ENCODE results near the gene ARHGEF7. TPM values are rescaled to one million over a fixed set of nuclear protein-coding genes. Genes with fewer than 3 reads are reported as not detected.

Gene ARHGEF7
- total RNA-seq, 3 donors from 2014 or later (not counting 1 experiment from before 2014, with no cell fraction given), result 99.9 to 135 (median 105) TPM

GRCh38 chr13:111259058-111259457, 143.9 kb downstream of the ARHGEF7 start:
- H3K4me1 Mint-ChIP-seq, result peaks cover 29 to 45% of the 10 kb centered on the region in 2 donors
- peaks cover 9% of the 10 kb centered on the region for H3K9me3 ChIP-seq (ENCODE audit: control insufficient read depth, insufficient read depth, low read length)
- WGBS (ENCODE audit: insufficient coverage), result 97% methylated on average over 6 of the region's 6 CpGs
- peaks cover 14% of the 10 kb centered on the region for H3K36me3 ChIP-seq (ENCODE audit: control insufficient read depth, insufficient read depth, low read length)
- intact Hi-C loops (cut with micrococcal nuclease), result no loop called here
- H3K4me1 ChIP-seq (ENCODE audit: control insufficient read depth, insufficient read depth, low read length), result no peaks in the 10 kb centered on the region
- DNase-seq, result no peak
- H3K27ac Mint-ChIP-seq, result no peak overlapping the region
- H3K27me3 Mint-ChIP-seq (ENCODE audit: low read depth in 2 of 2), result no peaks in the 10 kb centered on the region
- H3K27me3 ChIP-seq (ENCODE audit: control insufficient read depth, insufficient read depth, low read length), result no peaks in the 10 kb centered on the region
- no peak overlapping the region for H3K4me3 Mint-ChIP-seq
- H3K4me3 ChIP-seq (ENCODE audit: low read length), result no peak overlapping the region
- ATAC-seq, result no peak
- TF ChIP-seq CTCF (IDR thresholded peaks at IDR 0.05), result no peak
- no peak overlapping the region for H3K27ac ChIP-seq (ENCODE audit: low read length)
- peaks cover 22% of the 10 kb centered on the region for H3K36me3 Mint-ChIP-seq
- peaks cover 4 to 7% of the 10 kb centered on the region in 2 donors for H3K9me3 Mint-ChIP-seq

- H3K27ac Mint-ChIP-seq, result no peak overlapping the region
- H3K27me3 ChIP-seq (ENCODE audit: control insufficient read depth, insufficient read depth, low read length), result no peaks in the 10 kb centered on the region
- no peak overlapping the region for H3K27ac ChIP-seq (ENCODE audit: low read length)
- DNase-seq (no peak), ATAC-seq (no peak)
- H3K4me3 ChIP-seq (ENCODE audit: low read length), result no peak overlapping the region
- intact Hi-C loops (cut with micrococcal nuclease), result no loop called here
- peaks cover 5% of the 10 kb centered on the region for H3K4me1 ChIP-seq (ENCODE audit: control insufficient read depth, insufficient read depth, low read length)
- peaks cover 4 to 7% of the 10 kb centered on the region in 2 donors for H3K9me3 Mint-ChIP-seq
- peaks cover 14% of the 10 kb centered on the region for H3K36me3 ChIP-seq (ENCODE audit: control insufficient read depth, insufficient read depth, low read length)
- H3K9me3 ChIP-seq (ENCODE audit: control insufficient read depth, insufficient read depth, low read length), result peaks cover 9% of the 10 kb centered on the region
- TF ChIP-seq CTCF (IDR thresholded peaks at IDR 0.05), result no peak
- peaks cover 19% of the 10 kb centered on the region for H3K36me3 Mint-ChIP-seq
- H3K4me3 Mint-ChIP-seq, result no peak overlapping the region
- H3K27me3 Mint-ChIP-seq (ENCODE audit: low read depth in 2 of 2), result no peaks in the 10 kb centered on the region
- H3K4me1 Mint-ChIP-seq, result peaks cover 45 to 50% of the 10 kb centered on the region in 2 donors
These were observed 146.2 kb downstream of the ARHGEF7 start for GRCh38 chr13:111261326-111261725.

GRCh38 chr13:111262281-111262680, 147.2 kb downstream of the ARHGEF7 start:
- ATAC-seq (no peak), DNase-seq (no peak)
- Mint-ChIP-seq H3K36me3 (peaks cover 19% of the 10 kb centered on the region), H3K4me1 (peaks cover 41 to 45% of the 10 kb centered on the region in 2 donors), H3K9me3 (peaks cover 4 to 7% of the 10 kb centered on the region in 2 donors), H3K4me3 (no peak overlapping the region), H3K27ac (no peak overlapping the region), H3K27me3 (ENCODE audit: low read depth in 2 of 2) (no peaks in the 10 kb centered on the region)
- Histone ChIP-seq H3K27ac (ENCODE audit: low read length) (no peak overlapping the region), H3K27me3 (ENCODE audit: control insufficient read depth, insufficient read depth, low read length) (no peaks in the 10 kb centered on the region), H3K9me3 (ENCODE audit: control insufficient read depth, insufficient read depth, low read length) (peaks cover 9% of the 10 kb centered on the region), H3K4me1 (ENCODE audit: control insufficient read depth, insufficient read depth, low read length) (peaks cover 5% of the 10 kb centered on the region), H3K36me3 (ENCODE audit: control insufficient read depth, insufficient read depth, low read length) (peaks cover 14% of the 10 kb centered on the region), H3K4me3 (ENCODE audit: low read length) (no peak overlapping the region)
- 90% methylated on average over 4 of the region's 4 CpGs for WGBS (ENCODE audit: insufficient coverage)
- intact Hi-C loops (cut with micrococcal nuclease), result no loop called here
- no peak for TF ChIP-seq CTCF (IDR thresholded peaks at IDR 0.05)

GRCh38 chr13:111262715-111263114, 147.6 kb downstream of the ARHGEF7 start:
- no peak for ATAC-seq
- Mint-ChIP-seq H3K27me3 (ENCODE audit: low read depth in 2 of 2) (no peaks in the 10 kb centered on the region), H3K4me3 (no peak overlapping the region), H3K4me1 (peaks cover 41 to 44% of the 10 kb centered on the region in 2 donors), H3K27ac (no peak overlapping the region), H3K36me3 (peaks cover 19% of the 10 kb centered on the region), H3K9me3 (peaks cover 4 to 7% of the 10 kb centered on the region in 2 donors)
- H3K4me1 ChIP-seq (ENCODE audit: control insufficient read depth, insufficient read depth, low read length), result peaks cover 5% of the 10 kb centered on the region
- TF ChIP-seq CTCF (IDR thresholded peaks at IDR 0.05), result no peak
- intact Hi-C loops (cut with micrococcal nuclease), result no loop called here
- no peak overlapping the region for H3K4me3 ChIP-seq (ENCODE audit: low read length)
- H3K36me3 ChIP-seq (ENCODE audit: control insufficient read depth, insufficient read depth, low read length), result peaks cover 11% of the 10 kb centered on the region
- H3K9me3 ChIP-seq (ENCODE audit: control insufficient read depth, insufficient read depth, low read length), result peaks cover 9% of the 10 kb centered on the region
- no peaks in the 10 kb centered on the region for H3K27me3 ChIP-seq (ENCODE audit: control insufficient read depth, insufficient read depth, low read length)
- WGBS (ENCODE audit: insufficient coverage), result 100% methylated on average over 3 of the region's 3 CpGs
- H3K27ac ChIP-seq (ENCODE audit: low read length), result no peak overlapping the region
- no peak for DNase-seq

Measured in natural killer cell (primary cell).